Testis (tissue), 3 donors: ENCODE results near the gene RIC3. TPM values are rescaled to one million over a fixed set of nuclear protein-coding genes. Genes with fewer than 3 reads are reported as not detected.

Experiments used
- DNase-seq: peaks from one replicate; pipeline ENCODE4 v3.0.0-alpha.2; 2019
- H3K27ac ChIP-seq, 2 donors: fragments of 200-600 bp; sonication (generic); one replicate each; pipeline ENCODE4 v1.5.1; 2019
- H3K27me3 ChIP-seq: fragments of 200-600 bp; sonication (generic); one replicate; pipeline ENCODE4 v1.5.1; 2019
- H3K36me3 ChIP-seq: fragments of 200-600 bp; sonication (generic); one replicate; pipeline ENCODE4 v1.5.1; 2017; ENCODE audit warnings: low read depth; ENCODE audit errors: missing control alignments
- H3K4me1 ChIP-seq: fragments of 200-600 bp; sonication (generic); one replicate; pipeline ENCODE4 v1.5.1; 2019
- H3K4me3 ChIP-seq, 2 donors: fragments of 200-600 bp; sonication (generic); one replicate each; pipeline ENCODE4 v1.5.1; 2017 to 2019
- H3K9me3 ChIP-seq: fragments of 200-600 bp; sonication (generic); one replicate; pipeline ENCODE4 v1.5.1; 2017
- POLR2A ChIP-seq: fragments of 450-650 bp; IDR thresholded peaks from one replicate; pipeline ENCODE4 v1.6.1; 2017; ENCODE audit warnings: antibody characterized with exemption, mild to moderate bottlenecking, moderate library complexity
- WGBS, 2 donors: methylation state at CpG; one replicate each; pipeline ENCODE4 v1.1.5; 2018; 5-methylcytosine and 5-hydroxymethylcytosine counted together
- intact Hi-C: fragments of 100-400 bp; cut with DNase I; formaldehyde crosslinking; loops from one replicate; pipeline ENCODE4 v1.15.1; 2023; ENCODE audit warnings: low total_unique reads
- polyA plus RNA-seq: library from polyadenylated mRNA; stranded (reverse); fragments of 350-450 nt; fragmentation: Illumina TruSeq; extraction: RNeasy Lipid Tissue Mini Kit (QIAGEN cat#74804); gene quantifications from one replicate; pipeline ENCODE4 v1.2.3, GENCODE V29; 2014; ENCODE audit warnings: low read depth, low replicate concordance; ENCODE audit not compliant: insufficient read depth
- total RNA-seq, 2 donors: library from RNA; depleted of rRNA; stranded (reverse); fragments of >200 nt; gene quantifications; one replicate each; pipeline ENCODE4 v1.2.3, GENCODE V29; 2016
- TF ChIP-seq, protein P1 (sequence below), 3 experiments: fragments of 450-650 bp in 2 of 3; fragments of 200-600 bp in 1 of 3; sonication (generic) in 1 of 3; IDR thresholded peaks; one replicate each; pipeline ENCODE4 v1.5.1; 2016 to 2019; ENCODE audit warnings: antibody characterized with exemption in 3 of 3, mild to moderate bottlenecking in 2 of 3, moderate library complexity in 1 of 3

The RIC3 gene
- total and polyA plus RNA-seq, 3 donors from 2014 or later: 18.7 to 48.6 (median 42.3) TPM

DNA sequence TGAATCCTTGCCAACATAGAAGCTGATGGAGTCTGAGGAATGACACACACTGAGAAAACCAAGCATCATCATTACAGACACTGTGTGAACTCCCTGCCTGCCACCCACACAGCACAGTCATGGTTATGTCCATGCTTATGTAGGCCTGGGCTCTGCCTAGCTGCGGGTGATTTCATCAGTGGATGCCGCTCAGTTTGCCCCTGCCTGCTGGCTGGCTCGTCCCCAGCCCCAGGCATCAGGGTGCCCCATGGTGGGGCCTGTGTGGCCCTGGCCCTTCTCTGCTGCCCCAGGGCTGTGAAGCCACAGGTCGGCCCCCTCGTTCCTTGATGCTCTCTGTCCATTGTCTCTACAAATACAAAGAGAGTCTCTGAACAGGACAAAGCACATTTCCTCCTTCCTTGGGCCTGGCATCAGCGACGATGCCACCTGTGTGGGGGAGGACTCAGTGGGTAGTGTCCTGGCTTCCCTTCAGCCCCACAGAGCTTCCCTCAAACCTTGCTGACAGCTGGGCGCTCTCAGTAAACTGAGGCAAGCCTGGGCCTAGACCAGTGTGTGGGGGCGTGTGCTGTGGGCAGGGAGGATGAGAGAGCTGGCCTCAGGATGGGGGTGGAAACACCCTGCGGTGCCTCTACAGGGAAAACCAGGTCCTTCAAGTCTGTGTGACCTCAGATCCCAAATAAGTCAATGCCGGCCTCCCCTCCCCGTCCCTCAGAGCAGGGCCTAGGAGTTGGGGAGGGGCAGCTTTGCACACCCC lies 107.8 kb downstream of the RIC3 start:
- TF ChIP-seq, protein P1, sequence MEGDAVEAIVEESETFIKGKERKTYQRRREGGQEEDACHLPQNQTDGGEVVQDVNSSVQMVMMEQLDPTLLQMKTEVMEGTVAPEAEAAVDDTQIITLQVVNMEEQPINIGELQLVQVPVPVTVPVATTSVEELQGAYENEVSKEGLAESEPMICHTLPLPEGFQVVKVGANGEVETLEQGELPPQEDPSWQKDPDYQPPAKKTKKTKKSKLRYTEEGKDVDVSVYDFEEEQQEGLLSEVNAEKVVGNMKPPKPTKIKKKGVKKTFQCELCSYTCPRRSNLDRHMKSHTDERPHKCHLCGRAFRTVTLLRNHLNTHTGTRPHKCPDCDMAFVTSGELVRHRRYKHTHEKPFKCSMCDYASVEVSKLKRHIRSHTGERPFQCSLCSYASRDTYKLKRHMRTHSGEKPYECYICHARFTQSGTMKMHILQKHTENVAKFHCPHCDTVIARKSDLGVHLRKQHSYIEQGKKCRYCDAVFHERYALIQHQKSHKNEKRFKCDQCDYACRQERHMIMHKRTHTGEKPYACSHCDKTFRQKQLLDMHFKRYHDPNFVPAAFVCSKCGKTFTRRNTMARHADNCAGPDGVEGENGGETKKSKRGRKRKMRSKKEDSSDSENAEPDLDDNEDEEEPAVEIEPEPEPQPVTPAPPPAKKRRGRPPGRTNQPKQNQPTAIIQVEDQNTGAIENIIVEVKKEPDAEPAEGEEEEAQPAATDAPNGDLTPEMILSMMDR (IDR thresholded peaks at IDR 0.05): no peak
- no peak for TF ChIP-seq POLR2A
- 78 to 92% methylated on average over 11 to 12 of the region's 12 CpGs for WGBS, 2 donors
- H3K27me3 ChIP-seq: no peaks in the 10 kb centered on the region
- intact Hi-C loops: no loop called here
- H3K36me3 ChIP-seq: no peaks in the 10 kb centered on the region
- H3K9me3 ChIP-seq: no peaks in the 10 kb centered on the region
- peaks cover 27% of the 10 kb centered on the region for H3K4me1 ChIP-seq
- no peak overlapping the region for H3K4me3 ChIP-seq
- no peak for DNase-seq
- peak overlapping the region in 1 of 2 donors; percentile 77 for H3K27ac ChIP-seq

DNA sequence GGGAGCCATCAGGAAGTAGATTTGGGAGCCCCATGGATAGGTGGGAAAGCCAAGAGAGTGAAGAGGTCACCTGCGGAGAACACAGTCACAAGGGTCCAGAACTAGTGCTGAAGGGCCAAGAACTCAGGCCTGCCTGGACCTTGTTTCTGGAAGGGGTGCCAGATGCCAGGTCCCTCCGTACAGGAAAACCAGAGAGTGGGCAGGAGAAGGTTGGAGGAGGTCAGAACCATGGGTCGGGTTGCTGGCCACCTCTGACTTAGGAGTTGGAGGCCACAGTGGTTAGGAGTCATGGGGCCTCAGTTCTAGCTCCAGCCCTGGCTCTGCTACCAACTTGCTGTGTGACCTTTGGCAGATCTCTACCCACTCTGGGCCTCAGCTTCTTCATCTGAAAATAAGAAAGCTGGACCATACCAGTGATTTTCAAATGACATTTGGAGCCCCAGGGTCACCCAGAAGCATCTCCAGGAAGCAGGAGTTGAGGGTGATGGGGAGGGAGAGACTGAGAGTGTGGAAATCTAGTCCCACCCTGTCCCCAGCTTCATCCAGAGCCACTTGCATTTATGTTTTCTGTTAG lies 108.6 kb downstream of the RIC3 start:
- Histone ChIP-seq H3K4me3 (no peak overlapping the region), H3K4me1 (peaks cover 27% of the 10 kb centered on the region), H3K36me3 (no peaks in the 10 kb centered on the region), H3K27me3 (no peaks in the 10 kb centered on the region), H3K9me3 (no peaks in the 10 kb centered on the region), H3K27ac (peak overlapping the region; percentile 31 to 77)
- 81 to 85% methylated on average over 3 of the region's 3 CpGs for WGBS, 2 donors
- intact Hi-C loops: no loop called here
- DNase-seq: no peak
- TF ChIP-seq POLR2A: no peak
- TF ChIP-seq, protein P1 (IDR thresholded peaks at IDR 0.05): no peak

DNA sequence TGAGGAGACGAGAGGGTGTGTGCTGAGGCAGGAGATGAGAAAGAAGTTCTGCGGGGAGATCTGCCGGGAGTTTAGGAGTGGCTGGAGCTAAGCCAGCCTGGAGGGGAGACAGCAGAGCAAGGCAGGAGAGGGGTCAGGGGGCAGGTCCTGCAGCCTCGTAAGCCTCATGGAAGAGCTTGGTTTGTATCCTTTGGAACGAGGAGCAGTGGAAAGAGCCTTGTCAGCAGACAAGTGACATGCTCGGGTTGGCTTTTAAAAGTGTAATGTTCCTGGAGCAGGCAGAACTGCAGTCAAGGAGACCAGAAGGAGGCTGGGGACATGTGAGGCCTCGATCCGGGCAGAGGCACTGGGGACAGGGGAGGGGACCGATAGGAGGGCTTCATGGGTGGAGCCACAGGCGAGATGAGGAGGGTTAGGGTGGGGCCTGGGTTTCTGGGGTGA lies 109.2 kb downstream of the RIC3 start:
- Histone ChIP-seq H3K4me3 (no peak overlapping the region), H3K9me3 (no peaks in the 10 kb centered on the region), H3K27me3 (no peaks in the 10 kb centered on the region), H3K4me1 (peaks cover 27% of the 10 kb centered on the region), H3K36me3 (no peaks in the 10 kb centered on the region), H3K27ac (peak overlapping the region; percentile 31 to 77)
- intact Hi-C loops: no loop called here
- peak; percentile 68 for DNase-seq
- WGBS, 2 donors: 42 to 48% methylated on average over 10 of the region's 10 CpGs
- TF ChIP-seq POLR2A: no peak
- TF ChIP-seq, protein P1 (IDR thresholded peaks at IDR 0.05): no peak

DNA sequence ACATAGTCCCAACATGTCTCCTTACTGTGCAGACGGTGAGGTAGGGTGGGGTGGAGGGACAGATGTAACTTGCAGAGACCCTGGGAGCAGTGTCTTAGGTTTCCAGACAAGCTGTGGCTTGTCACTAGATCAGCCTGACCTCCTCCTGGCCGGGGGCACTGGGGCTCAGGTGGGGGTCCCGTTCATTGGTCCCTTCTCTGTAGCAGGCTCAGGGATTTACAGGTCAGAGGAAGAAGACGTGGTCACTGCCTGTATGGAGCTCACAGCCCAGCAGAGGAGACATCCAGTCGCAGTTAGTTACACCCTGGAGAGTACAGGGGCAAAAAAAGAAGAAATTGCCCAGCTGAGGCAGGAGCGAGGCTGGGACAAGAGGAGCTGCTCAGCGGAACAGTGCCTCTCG lies 109.8 kb downstream of the RIC3 start:
- no peaks in the 10 kb centered on the region for H3K27me3 ChIP-seq
- no peaks in the 10 kb centered on the region for H3K36me3 ChIP-seq
- DNase-seq: no peak
- H3K9me3 ChIP-seq: no peaks in the 10 kb centered on the region
- intact Hi-C loops: no loop called here
- H3K4me3 ChIP-seq: no peak overlapping the region
- WGBS, 2 donors: 81 to 82% methylated on average over 8 of the region's 8 CpGs
- peak overlapping the region in 1 of 2 donors; percentile 77 for H3K27ac ChIP-seq
- peaks cover 27% of the 10 kb centered on the region for H3K4me1 ChIP-seq
- TF ChIP-seq, protein P1 (IDR thresholded peaks at IDR 0.05): no peak
- no peak for TF ChIP-seq POLR2A
